Kidney (tissue), 14 donors: ENCODE measurements around the gene CTBS. TPM values are rescaled to one million over a fixed set of nuclear protein-coding genes. Genes with fewer than 3 reads are reported as not detected.
A peak's percentile ranks its signal among the peaks of the same experiment; 100 is the strongest.

ENCODE experiments used
- DNase-seq, 5 donors: peaks; one replicate each; pipeline ENCODE4 v3.0.0-alpha.2; 2013 to 2020
- FAIRE-seq: peaks from 2 replicates; lab custom pipeline; 2012; peaks lifted over from hg19 to GRCh38; lab: Jason Lieb, UNC
- H3K27ac ChIP-seq, 2 donors: one replicate each; pipeline ENCODE4 v1.7.0; 2013; ENCODE audit warnings: low read depth in 2 of 2, low read length in 2 of 2, inconsistent platforms in 1 of 2
- H3K27me3 ChIP-seq: one replicate; pipeline ENCODE4 v1.7.1; 2013; ENCODE audit warnings: low read length, inconsistent platforms; ENCODE audit not compliant: control insufficient read depth, insufficient read depth
- H3K36me3 ChIP-seq, 3 donors: one replicate each; pipeline versions ENCODE4 v1.7.0 to v1.7.1; 2013; ENCODE audit warnings: low read length in 3 of 3, control low read depth in 1 of 3, inconsistent platforms in 1 of 3; ENCODE audit not compliant: insufficient read depth in 3 of 3, control insufficient read depth in 2 of 3
- H3K4me1 ChIP-seq, 3 donors: one replicate each; pipeline versions ENCODE4 v1.7.0 to v1.7.1; 2013; ENCODE audit warnings: low read length in 3 of 3, inconsistent platforms in 1 of 3, low read depth in 1 of 3; ENCODE audit not compliant: control insufficient read depth in 2 of 3, insufficient read depth in 2 of 3
- H3K4me3 ChIP-seq, 3 donors: one replicate each; pipeline versions ENCODE4 v1.7.0 to v1.8.1; 2013; ENCODE audit warnings: low read length in 3 of 3, control low read depth in 1 of 3, inconsistent platforms in 1 of 3
- H3K9ac ChIP-seq, 3 donors: one replicate each; pipeline versions ENCODE4 v1.7.0 to v1.7.1; 2013; ENCODE audit warnings: low read length in 3 of 3, control low read depth in 1 of 3, inconsistent platforms in 1 of 3
- H3K9me3 ChIP-seq, 3 donors: one replicate each; pipeline versions ENCODE4 v1.7.0 to v1.7.1; 2013; ENCODE audit warnings: low read length in 3 of 3, control low read depth in 1 of 3, inconsistent platforms in 1 of 3; ENCODE audit not compliant: control insufficient read depth in 2 of 3, insufficient read depth in 1 of 3
- intact Hi-C: fragments of 100-400 bp; cut with DNase I; formaldehyde crosslinking; loops from one replicate; pipeline ENCODE4 v1.11.1; 2022
- polyA plus RNA-seq: library from polyadenylated mRNA; stranded (reverse); fragments of 350-450 nt; fragmentation: Illumina TruSeq; extraction: RNeasy Lipid Tissue Mini Kit (QIAGEN cat#74804); gene quantifications from one replicate; pipeline ENCODE4 v1.2.3, GENCODE V29; 2014; ENCODE audit warnings: low read depth, low replicate concordance; ENCODE audit not compliant: insufficient read depth
- total RNA-seq: library from RNA; stranded (reverse); fragmentation: NEBNext Ultra II Directional; extraction: Animal tissue kit (Norgen Biotek cat#: 25700); gene quantifications from one replicate; pipeline ENCODE4 v1.2.1, GENCODE V29; 2021
- TF ChIP-seq, protein P1 (sequence below): IDR thresholded peaks from 3 replicates; pipeline ENCODE4 v1.5.1; 2012; ENCODE audit warnings: mild to moderate bottlenecking, moderate library complexity, borderline replicate concordance; ENCODE audit not compliant: insufficient read depth; ENCODE audit errors: extremely low read depth
- donor health status: control.
- donor health status: control.
- donor health status: control.
- donor health status: control.
- donor health status: control.
- donor health status: DM: yes; HTN: yes; CAD: no.
- donor health status: Normal renal cell carcinoma (clear cell type).

CTBS gene
- total and polyA plus RNA-seq, 2 donors from 2014 or later, result 19.1 to 32.0 TPM

DNA sequence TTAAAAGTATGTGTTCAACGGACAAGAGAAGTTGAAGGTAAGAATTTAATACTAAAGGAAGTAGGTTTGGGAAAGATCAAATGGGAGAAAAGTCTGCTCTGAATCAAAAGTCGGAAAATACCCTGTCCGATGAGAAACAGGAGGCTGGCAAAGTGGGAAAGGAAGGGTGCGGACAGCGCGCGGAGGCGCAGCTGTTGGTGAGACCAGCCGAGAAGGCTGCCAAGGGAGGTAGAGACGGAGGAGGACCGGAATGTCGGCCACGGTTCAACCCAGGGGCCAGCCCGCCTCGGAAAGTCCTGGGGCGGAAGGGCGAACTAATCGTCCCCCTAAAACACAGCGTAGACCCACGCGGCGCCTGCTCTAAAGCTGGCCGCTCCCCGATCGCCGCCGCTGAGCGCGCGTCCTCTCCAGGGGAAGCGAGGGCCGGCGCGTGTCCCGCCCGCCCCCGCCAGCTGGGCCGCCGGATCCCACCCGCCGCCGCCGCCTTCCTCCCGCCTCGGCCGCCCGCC, 68.7 kb downstream of the CTBS start:
- intact Hi-C loops, result no loop called here
- Histone ChIP-seq H3K27ac (peak overlapping the region; percentile 94 to 99), H3K9me3 (peaks cover 0 to 5% (median 0%) of the 10 kb centered on the region in 3 donors), H3K4me1 (peaks cover 2 to 16% (median 14%) of the 10 kb centered on the region in 3 donors), H3K4me3 (peak overlapping the region; percentile 84 to 98 (median 94)), H3K27me3 (no peaks in the 10 kb centered on the region), H3K36me3 (no peaks in the 10 kb centered on the region), H3K9ac (peak overlapping the region; percentile 87 to 99 (median 92))
- TF ChIP-seq, protein P1, sequence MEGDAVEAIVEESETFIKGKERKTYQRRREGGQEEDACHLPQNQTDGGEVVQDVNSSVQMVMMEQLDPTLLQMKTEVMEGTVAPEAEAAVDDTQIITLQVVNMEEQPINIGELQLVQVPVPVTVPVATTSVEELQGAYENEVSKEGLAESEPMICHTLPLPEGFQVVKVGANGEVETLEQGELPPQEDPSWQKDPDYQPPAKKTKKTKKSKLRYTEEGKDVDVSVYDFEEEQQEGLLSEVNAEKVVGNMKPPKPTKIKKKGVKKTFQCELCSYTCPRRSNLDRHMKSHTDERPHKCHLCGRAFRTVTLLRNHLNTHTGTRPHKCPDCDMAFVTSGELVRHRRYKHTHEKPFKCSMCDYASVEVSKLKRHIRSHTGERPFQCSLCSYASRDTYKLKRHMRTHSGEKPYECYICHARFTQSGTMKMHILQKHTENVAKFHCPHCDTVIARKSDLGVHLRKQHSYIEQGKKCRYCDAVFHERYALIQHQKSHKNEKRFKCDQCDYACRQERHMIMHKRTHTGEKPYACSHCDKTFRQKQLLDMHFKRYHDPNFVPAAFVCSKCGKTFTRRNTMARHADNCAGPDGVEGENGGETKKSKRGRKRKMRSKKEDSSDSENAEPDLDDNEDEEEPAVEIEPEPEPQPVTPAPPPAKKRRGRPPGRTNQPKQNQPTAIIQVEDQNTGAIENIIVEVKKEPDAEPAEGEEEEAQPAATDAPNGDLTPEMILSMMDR, result no peak
- FAIRE-seq (no peak), DNase-seq (peak in 1 of 5 donors; percentile 80)

DNA sequence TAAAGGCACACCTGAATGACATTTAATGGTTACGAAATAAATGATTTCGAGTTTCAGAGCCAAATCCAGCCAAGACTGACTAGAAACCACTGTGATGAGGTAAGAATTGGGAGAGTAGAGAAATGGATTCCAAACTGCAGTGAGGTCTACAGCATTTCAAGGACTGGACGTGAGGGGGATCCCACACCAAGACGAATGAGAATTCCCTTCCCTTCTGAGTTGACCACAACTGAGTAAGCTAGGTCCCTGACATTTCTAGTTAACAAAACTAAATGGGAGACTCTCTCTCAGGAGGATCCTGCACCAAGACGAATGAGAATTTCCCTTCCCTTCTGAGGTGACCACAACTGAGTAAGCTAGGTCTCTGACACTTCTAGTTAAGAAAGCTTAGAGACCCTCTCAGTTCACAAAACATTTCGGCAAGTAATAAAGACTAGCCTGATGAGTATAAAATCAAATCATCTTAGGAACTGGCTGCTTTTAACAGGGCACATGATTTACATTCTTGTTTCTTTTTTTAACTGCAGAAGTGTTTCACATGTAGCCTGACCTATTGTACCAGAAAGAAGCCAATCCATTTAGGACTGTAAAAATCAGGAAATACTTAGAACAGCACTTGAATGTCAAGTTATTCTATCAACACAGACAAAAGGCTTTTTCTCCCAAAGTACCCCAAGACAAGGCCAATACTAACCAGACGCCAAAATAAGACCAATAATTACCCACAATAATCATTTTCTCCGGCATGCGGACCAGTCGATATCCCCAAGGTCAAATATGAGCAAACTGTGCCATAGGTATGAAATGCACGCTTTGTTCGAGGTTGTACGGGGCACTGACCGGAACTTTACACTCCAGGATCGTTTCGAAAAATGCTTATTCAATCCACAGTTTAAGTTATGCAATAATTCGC, 69.4 kb downstream of the CTBS start:
- DNase-seq, result peak in 2 of 5 donors; percentile 45 to 53
- H3K9ac ChIP-seq, result peak overlapping the region; percentile 87 to 99 (median 92)
- H3K9me3 ChIP-seq, result peaks cover 0 to 5% (median 0%) of the 10 kb centered on the region in 3 donors
- peaks cover 0 to 4% (median 2%) of the 10 kb centered on the region in 3 donors for H3K36me3 ChIP-seq
- TF ChIP-seq, protein P1, result no peak
- H3K27me3 ChIP-seq, result no peaks in the 10 kb centered on the region
- intact Hi-C loops, result no loop called here
- peaks cover 2 to 16% (median 14%) of the 10 kb centered on the region in 3 donors for H3K4me1 ChIP-seq
- no peak for FAIRE-seq
- peak overlapping the region; percentile 94 to 99 for H3K27ac ChIP-seq
- H3K4me3 ChIP-seq, result peak overlapping the region; percentile 84 to 98 (median 94)

DNA sequence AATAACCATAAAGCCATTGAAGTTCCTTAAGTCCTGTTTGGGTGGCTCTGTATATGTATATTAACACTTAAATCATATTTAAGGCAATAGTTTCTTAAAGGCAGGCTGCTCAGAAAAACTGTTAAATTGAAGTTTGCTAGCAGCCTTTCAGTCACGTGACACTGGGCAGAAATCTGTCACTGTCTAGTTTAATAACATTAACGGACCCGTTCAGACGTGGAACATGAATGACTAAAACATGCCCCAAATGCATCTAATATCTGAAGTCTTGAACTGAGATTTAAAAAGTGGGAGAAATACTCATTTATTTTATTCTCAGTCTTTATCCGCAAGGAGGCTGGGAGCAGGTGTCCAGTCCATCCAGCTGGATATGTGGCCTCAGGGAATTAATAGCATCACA, 71.3 kb downstream of the CTBS start:
- Histone ChIP-seq H3K4me1 (peaks cover 2 to 16% (median 14%) of the 10 kb centered on the region in 3 donors), H3K27ac (no peak overlapping the region)

More for the DNA sequence above, 71.3 kb downstream of the CTBS start:
- TF ChIP-seq, protein P1, result no peak
- peak overlapping the region in 1 of 3 donors; percentile 20 for H3K4me3 ChIP-seq
- H3K27me3 ChIP-seq, result no peaks in the 10 kb centered on the region
- FAIRE-seq, result no peak
- no peak for DNase-seq
- intact Hi-C loops, result no loop called here
- peaks cover 4 to 9% (median 5%) of the 10 kb centered on the region in 3 donors for H3K36me3 ChIP-seq
- no peaks in the 10 kb centered on the region for H3K9me3 ChIP-seq
- H3K9ac ChIP-seq, result no peak overlapping the region

Other genes with a start within 250 kb of the CTBS start
- gene DNASE2B, start 176.0 kb downstream of the CTBS start, total RNA-seq, result not detected
- gene DNASE2B, start 176.0 kb downstream of the CTBS start, polyA plus RNA-seq, result not detected
- gene RPF1, start 95.2 kb downstream of the CTBS start, total RNA-seq, result 29.6 TPM
- gene RPF1, start 95.2 kb downstream of the CTBS start, polyA plus RNA-seq, result 44.1 TPM
- gene SPATA1, start 68.1 kb downstream of the CTBS start, total RNA-seq, result 2.5 TPM
- 0.62 TPM for gene SPATA1, start 68.1 kb downstream of the CTBS start, polyA plus RNA-seq
- 87.9 TPM for gene GNG5, start 67.9 kb downstream of the CTBS start, total RNA-seq
- gene GNG5, start 67.9 kb downstream of the CTBS start, polyA plus RNA-seq, result 304 TPM
- gene SSX2IP, start 116.0 kb upstream of the CTBS start, total RNA-seq, result 18.2 TPM
- gene SSX2IP, start 116.0 kb upstream of the CTBS start, polyA plus RNA-seq, result 12.1 TPM